HCT116 (cell line): ENCODE results near the gene RINT1. TPM values are rescaled to one million over a fixed set of nuclear protein-coding genes. Genes with fewer than 3 reads are reported as not detected.

Experiments used
- ATAC-seq: fragments of 200-7000 bp; cut with Tn5 transposase; 2 replicates; pipeline ENCODE4 v1.9.1; 2020; ENCODE audit warnings: mild to moderate bottlenecking, moderate library complexity
- BruUV-seq: library from RNA; stranded (reverse); fragments of 400-500 nt; replicated peaks from 2 replicates; lab custom pipeline; 2021; lab: Mats Ljungman, UMichigan
- CTCF ChIA-PET: fragments of 300-600 bp; sonication (Branson Sonifier 250); formaldehyde crosslinking; loops from one replicate; lab custom pipeline; 2021; ENCODE audit warnings: antibody characterized with exemption; lab: Charles Lee
- POLR2A ChIA-PET: fragments of 300-600, 350-600 bp; sonication (Branson Sonifier 250); formaldehyde crosslinking; loops from one replicate; lab custom pipeline; 2021; ENCODE audit warnings: antibody characterized with exemption; lab: Charles Lee
- RAD21 ChIA-PET, 2 experiments: fragments of 300-600 bp; sonication (Branson Sonifier 250); formaldehyde crosslinking; loops; one replicate each; lab custom pipeline; 2023; ENCODE audit warnings: low total read pairs in 2 of 2; ENCODE audit not compliant: uncharacterized antibody in 2 of 2, unreplicated experiment in 2 of 2, low non-redundant PET in 1 of 2; lab: Charles Lee
- DNase-seq: peaks from one replicate; pipeline ENCODE4 v3.0.0-alpha.2; 2010; ENCODE audit warnings: low read depth, low spot score
- H2AFZ ChIP-seq: fragments of 200-600 bp; shearing (Covaris generic), sonication (generic); 2 replicates; pipeline ENCODE4 v1.6.1; 2017; ENCODE audit warnings: low read depth, mixed run types, mixed read lengths, antibody characterized with exemption, low read length; ENCODE audit not compliant: poor library complexity, severe bottlenecking
- H3K27ac ChIP-seq: 2 replicates; pipeline ENCODE4 v1.5.1; 2012; ENCODE audit warnings: low read depth, low read length
- H3K27me3 ChIP-seq: fragments of 200-600 bp; sonication (generic); 2 replicates; pipeline ENCODE4 v1.6.1; 2016; ENCODE audit warnings: mixed run types, low read length, mixed read lengths; ENCODE audit not compliant: insufficient read depth
- H3K36me3 ChIP-seq, 2 experiments: fragments of 200-500 bp in 1 of 2; fragments of 200-600 bp in 1 of 2; sonication (Bioruptor generic) in 1 of 2; sonication (generic) in 1 of 2; 2 replicates each; pipeline versions ENCODE4 v1.5.1 to v1.6.1; 2014 to 2016; ENCODE audit warnings: low read length in 2 of 2, inconsistent platforms in 1 of 2, mixed read lengths in 1 of 2, mixed run types in 1 of 2; ENCODE audit not compliant: insufficient read depth in 2 of 2, control insufficient read depth in 1 of 2
- H3K4me1 ChIP-seq, 2 experiments: fragments of 200-600 bp in 1 of 2; sonication (generic) in 1 of 2; 2 replicates each; pipeline versions ENCODE4 v1.5.1 to v1.6.1; 2012 to 2017; ENCODE audit warnings: low read length in 2 of 2, inconsistent platforms in 1 of 2, mild to moderate bottlenecking in 1 of 2, mixed read lengths in 1 of 2, mixed run types in 1 of 2, moderate library complexity in 1 of 2; ENCODE audit not compliant: insufficient read depth in 2 of 2, control insufficient read depth in 1 of 2
- H3K4me2 ChIP-seq: fragments of 200-600 bp; sonication (generic); 2 replicates; pipeline ENCODE4 v1.6.1; 2017; ENCODE audit warnings: mixed run types, low read length, mixed read lengths
- H3K4me3 ChIP-seq, 2 experiments: fragments of 200-600 bp in 1 of 2; sonication (generic) in 1 of 2; replicated peaks in 1 of 2; 2 replicates each; pipeline ENCODE4 v1.5.1; 2011 to 2016; ENCODE audit warnings: low read length in 2 of 2, control low read depth in 1 of 2, low read depth in 1 of 2, mild to moderate bottlenecking in 1 of 2, mixed read lengths in 1 of 2, mixed run types in 1 of 2
- H3K79me2 ChIP-seq: fragments of 200-600 bp; sonication (generic); 2 replicates; pipeline ENCODE4 v1.6.1; 2017; ENCODE audit warnings: mild to moderate bottlenecking, mixed run types, low read length, moderate library complexity, mixed read lengths; ENCODE audit not compliant: insufficient read depth
- H3K9ac ChIP-seq: fragments of 200-600 bp; sonication (generic); 2 replicates; pipeline ENCODE4 v1.6.1; 2016; ENCODE audit warnings: low read length, mixed read lengths
- H3K9me2 ChIP-seq: fragments of 200-600 bp; sonication (generic), shearing (Covaris generic); 2 replicates; pipeline ENCODE4 v1.6.1; 2017; ENCODE audit warnings: mixed run types, mild to moderate bottlenecking, moderate library complexity; ENCODE audit not compliant: insufficient read depth
- H3K9me3 ChIP-seq, 2 experiments: fragments of 200-500 bp in 1 of 2; fragments of 200-600 bp in 1 of 2; sonication (Bioruptor generic) in 1 of 2; sonication (generic) in 1 of 2; 2 replicates each; pipeline ENCODE4 v1.6.1; 2014 to 2017; ENCODE audit warnings: low read length in 2 of 2, mixed read lengths in 2 of 2, inconsistent platforms in 1 of 2, low read depth in 1 of 2, mild to moderate bottlenecking in 1 of 2, mixed run types in 1 of 2, moderate library complexity in 1 of 2; ENCODE audit not compliant: control insufficient read depth in 1 of 2, insufficient read depth in 1 of 2
- H4K20me1 ChIP-seq: fragments of 200-600 bp; sonication (generic), shearing (Covaris generic); 2 replicates; pipeline ENCODE4 v1.6.1; 2017; ENCODE audit warnings: mixed run types, mild to moderate bottlenecking, moderate library complexity; ENCODE audit not compliant: insufficient read depth
- MAX ChIP-seq: IDR thresholded peaks from 2 replicates; pipeline ENCODE4 v1.6.1; 2012
- POLR2AphosphoS5 ChIP-seq: IDR thresholded peaks from 2 replicates; pipeline ENCODE4 v1.6.1; 2011; ENCODE audit warnings: mild to moderate bottlenecking, low read depth, low read length, moderate library complexity
- REST ChIP-seq: IDR thresholded peaks from 2 replicates; pipeline ENCODE4 v1.6.1; 2012; ENCODE audit warnings: low read depth
- SIN3A ChIP-seq: IDR thresholded peaks from 2 replicates; pipeline ENCODE4 v1.6.1; 2012; ENCODE audit warnings: low read depth
- TCF7L2 ChIP-seq: IDR thresholded peaks from 2 replicates; pipeline ENCODE4 v1.7.0; 2011; ENCODE audit warnings: borderline replicate concordance, inconsistent platforms; ENCODE audit not compliant: insufficient read depth, insufficient read length; ENCODE audit errors: extremely low read depth
- YY1 ChIP-seq: IDR thresholded peaks from 2 replicates; pipeline ENCODE4 v1.6.1; 2011; ENCODE audit warnings: low read length, low read depth, moderate library complexity, mild to moderate bottlenecking; ENCODE audit not compliant: insufficient replicate concordance; ENCODE audit errors: extremely low read depth
- intact Hi-C: fragments of 100-400 bp; cut with micrococcal nuclease; formaldehyde crosslinking; loops from 2 replicates; pipeline ENCODE4 v1.10.0; 2022
- total RNA-seq: library from RNA; stranded (reverse); gene quantifications from one replicate; pipeline ENCODE4 v1.2.1, GENCODE V29; 2021; ENCODE audit not compliant: unreplicated experiment

RINT1 gene
- total RNA-seq, 1 experiment from 2014 or later = 24.3 TPM

- Histone ChIP-seq H3K4me3 (peak within 1 kb of the TSS; percentile 47 to 57), H3K36me3 (no peaks in the 10 kb centered on the region), H3K9me3 (no peaks in the 10 kb centered on the region), H3K27me3 (no peaks in the 10 kb centered on the region), H3K4me1 (peaks cover 2 to 21% of the 10 kb centered on the region in 2 experiments; a peak in 3 of 4 replicates), H3K9ac (peak within 1 kb of the TSS; percentile 60), H3K4me2 (peak within 1 kb of the TSS; percentile 77), H3K27ac (peak within 1 kb of the TSS; percentile 28), H3K9me2 (no peaks in the 10 kb centered on the region), H3K79me2 (no peaks in the 10 kb centered on the region), H2AFZ (peak within 1 kb of the TSS; percentile 71), H4K20me1 (no peaks in the 10 kb centered on the region)
- DNase-seq (peak; percentile 56), ATAC-seq (peak; percentile 81)
- BruUV-seq = no TSS peak
- intact Hi-C loops = loop anchor here (10.0 kb wide), 2 partner anchors 464 to 596 kb away; no protein-coding TSS in a partner anchor
- ChIA-PET POLR2A (no interaction called here), RAD21 (no interaction called here), CTCF (interaction anchor here (0.9 kb wide), 1 partner anchor 8 kb away, joined by 4 read pairs; no protein-coding TSS in a partner anchor)
- TF ChIP-seq TCF7L2 (no peak), POLR2AphosphoS5 (peak; percentile 19; the same call in 1 of the 2 replicates), YY1 (peak; percentile 20), REST (no peak), SIN3A (peak; percentile 60), MAX (peak; percentile 51)
Measured at GRCh38 chr7:105581066-105581811, 49.2 kb downstream of the RINT1 start, which contains the start of gene EFCAB10. TSS of gene EFCAB10 (minus strand) at chr7:105581493. CDS start at chr7:105581463, 30 bp downstream.
